ENCODE results near the gene KCNN1. TPM values are rescaled to one million over a fixed set of nuclear protein-coding genes. Genes with fewer than 3 reads are reported as not detected.
"Not testable (repeated sequence)": the region's sequence is repeated elsewhere in the genome, so short reads cannot be mapped to it uniquely, and the experiment has no call there.

KCNN1 gene
- total RNA-seq, 1 donor from 2014 or later, result 0.52 TPM

GRCh38 chr19:18021121-18021755 is 54.3 kb downstream of the KCNN1 start:
- Histone ChIP-seq H3K36me3 (ENCODE audit: control insufficient read depth in 3 of 3, insufficient read depth in 3 of 3, low read length in 3 of 3) (no peaks in the 10 kb centered on the region), H3K27ac (ENCODE audit: low read depth, low read length) (peak overlapping the region; percentile 87), H3K4me1 (ENCODE audit: control insufficient read depth in 3 of 3, insufficient read depth in 3 of 3, low read length in 3 of 3) (peaks cover 52 to 68% (median 64%) of the 10 kb centered on the region in 3 donors), H3K4me3 (ENCODE audit: low read length in 3 of 3) (peak overlapping the region; percentile 36 to 52 (median 42)), H3K9ac (ENCODE audit: low read depth in 1 of 3, low read length in 3 of 3) (peak overlapping the region; percentile 48 to 88 (median 74)), H3K9me3 (ENCODE audit: control insufficient read depth in 3 of 3, low read length in 3 of 3) (no peaks in the 10 kb centered on the region), H3K27me3 (ENCODE audit: control insufficient read depth in 3 of 3, insufficient read depth in 3 of 3, low read length in 3 of 3) (no peaks in the 10 kb centered on the region)

- no peaks in the 10 kb centered on the region for H3K9me3 ChIP-seq (ENCODE audit: control insufficient read depth in 3 of 3, low read length in 3 of 3)
- no peaks in the 10 kb centered on the region for H3K27me3 ChIP-seq (ENCODE audit: control insufficient read depth in 3 of 3, insufficient read depth in 3 of 3, low read length in 3 of 3)
- peak overlapping the region; percentile 30 to 60 (median 39) for H3K4me3 ChIP-seq (ENCODE audit: low read length in 3 of 3)
- peak overlapping the region; percentile 70 to 85 (median 70) for H3K9ac ChIP-seq (ENCODE audit: low read depth in 1 of 3, low read length in 3 of 3)
- peaks cover 39 to 51% (median 45%) of the 10 kb centered on the region in 3 donors for H3K4me1 ChIP-seq (ENCODE audit: control insufficient read depth in 3 of 3, insufficient read depth in 3 of 3, low read length in 3 of 3)
- H3K36me3 ChIP-seq (ENCODE audit: control insufficient read depth in 3 of 3, insufficient read depth in 3 of 3, low read length in 3 of 3), result no peaks in the 10 kb centered on the region
- peak overlapping the region; percentile 87 for H3K27ac ChIP-seq (ENCODE audit: low read depth, low read length)
These were observed 56.8 kb downstream of the KCNN1 start for GRCh38 chr19:18023622-18024251.

- Histone ChIP-seq H3K4me3 (ENCODE audit: low read length in 3 of 3) (no peak overlapping the region), H3K27me3 (ENCODE audit: control insufficient read depth in 3 of 3, insufficient read depth in 3 of 3, low read length in 3 of 3) (no peaks in the 10 kb centered on the region), H3K9ac (ENCODE audit: low read depth in 1 of 3, low read length in 3 of 3) (no peak overlapping the region), H3K9me3 (ENCODE audit: control insufficient read depth in 3 of 3, low read length in 3 of 3) (no peaks in the 10 kb centered on the region), H3K36me3 (ENCODE audit: control insufficient read depth in 3 of 3, insufficient read depth in 3 of 3, low read length in 3 of 3) (no peaks in the 10 kb centered on the region), H3K4me1 (ENCODE audit: control insufficient read depth in 3 of 3, insufficient read depth in 3 of 3, low read length in 3 of 3) (peaks cover 26 to 52% (median 45%) of the 10 kb centered on the region in 3 donors), H3K27ac (ENCODE audit: low read depth, low read length) (no peak overlapping the region)
These were observed 60.2 kb downstream of the KCNN1 start for GRCh38 chr19:18027151-18027550.

DNA sequence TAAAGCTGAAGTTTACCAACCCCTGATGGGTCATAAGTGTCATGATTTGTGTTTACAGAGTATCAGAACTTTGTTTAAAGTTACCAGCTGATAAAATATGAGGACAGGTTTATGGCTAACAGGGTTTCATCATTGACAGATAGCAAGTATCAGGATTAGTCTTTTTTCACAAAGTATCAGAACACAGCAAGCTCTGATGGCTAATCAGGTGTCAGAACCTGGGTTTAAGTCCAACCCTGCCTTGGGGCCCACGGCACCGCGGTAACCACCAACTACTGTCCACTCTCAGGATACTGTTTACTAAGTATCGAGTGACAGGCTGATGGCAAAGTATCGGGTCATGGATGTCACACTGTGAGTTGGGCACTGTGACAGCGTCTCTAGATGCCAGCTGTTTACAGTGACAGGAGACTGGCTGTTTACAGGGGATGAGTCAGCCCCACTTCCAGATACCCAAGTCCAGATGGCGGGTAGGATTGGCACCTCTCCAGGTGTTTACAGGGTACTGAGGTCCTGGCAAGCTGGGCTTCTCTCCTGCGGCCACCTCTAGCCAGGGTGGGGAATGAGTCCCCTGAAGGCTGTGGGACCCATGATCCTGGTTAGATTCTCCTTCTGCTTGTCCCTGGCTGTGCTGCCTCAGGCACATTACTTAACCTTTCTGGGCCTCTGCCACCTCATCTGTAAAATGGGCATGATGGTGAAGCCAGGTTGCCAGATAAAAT is 62.9 kb downstream of the KCNN1 start:
- peak overlapping the region; percentile 84 for H3K27ac ChIP-seq (ENCODE audit: low read depth, low read length)

GRCh38 chr19:18031401-18031800 is 64.5 kb downstream of the KCNN1 start:
- not testable (repeated sequence) for H3K9me3 ChIP-seq (ENCODE audit: control insufficient read depth in 3 of 3, low read length in 3 of 3); H3K27me3 ChIP-seq (ENCODE audit: control insufficient read depth in 3 of 3, insufficient read depth in 3 of 3, low read length in 3 of 3); H3K36me3 ChIP-seq (ENCODE audit: control insufficient read depth in 3 of 3, insufficient read depth in 3 of 3, low read length in 3 of 3)
- peak overlapping the region; percentile 84 for H3K27ac ChIP-seq (ENCODE audit: low read depth, low read length)
- peak overlapping the region in 1 of 3 donors; percentile 64 for H3K9ac ChIP-seq (ENCODE audit: low read depth in 1 of 3, low read length in 3 of 3)
- peak overlapping the region in 1 of 3 donors; percentile 26 for H3K4me3 ChIP-seq (ENCODE audit: low read length in 3 of 3)
- H3K4me1 ChIP-seq (ENCODE audit: control insufficient read depth in 3 of 3, insufficient read depth in 3 of 3, low read length in 3 of 3), result peaks cover 10 to 29% (median 27%) of the 10 kb centered on the region in 3 donors

More for the DNA sequence above, 62.9 kb downstream of the KCNN1 start:
- Histone ChIP-seq H3K9me3 (ENCODE audit: control insufficient read depth in 3 of 3, low read length in 3 of 3) (no peaks in the 10 kb centered on the region), H3K9ac (ENCODE audit: low read depth in 1 of 3, low read length in 3 of 3) (peak overlapping the region; percentile 26 to 49 (median 46)), H3K27me3 (ENCODE audit: control insufficient read depth in 3 of 3, insufficient read depth in 3 of 3, low read length in 3 of 3) (no peaks in the 10 kb centered on the region), H3K4me1 (ENCODE audit: control insufficient read depth in 3 of 3, insufficient read depth in 3 of 3, low read length in 3 of 3) (peaks cover 10 to 29% (median 27%) of the 10 kb centered on the region in 3 donors), H3K36me3 (ENCODE audit: control insufficient read depth in 3 of 3, insufficient read depth in 3 of 3, low read length in 3 of 3) (no peaks in the 10 kb centered on the region), H3K4me3 (ENCODE audit: low read length in 3 of 3) (no peak overlapping the region)

- not testable (repeated sequence) for H3K4me3 ChIP-seq (ENCODE audit: low read length in 3 of 3); H3K27ac ChIP-seq (ENCODE audit: low read depth, low read length)
These were observed 65.2 kb downstream of the KCNN1 start for GRCh38 chr19:18032102-18032501.

DNA sequence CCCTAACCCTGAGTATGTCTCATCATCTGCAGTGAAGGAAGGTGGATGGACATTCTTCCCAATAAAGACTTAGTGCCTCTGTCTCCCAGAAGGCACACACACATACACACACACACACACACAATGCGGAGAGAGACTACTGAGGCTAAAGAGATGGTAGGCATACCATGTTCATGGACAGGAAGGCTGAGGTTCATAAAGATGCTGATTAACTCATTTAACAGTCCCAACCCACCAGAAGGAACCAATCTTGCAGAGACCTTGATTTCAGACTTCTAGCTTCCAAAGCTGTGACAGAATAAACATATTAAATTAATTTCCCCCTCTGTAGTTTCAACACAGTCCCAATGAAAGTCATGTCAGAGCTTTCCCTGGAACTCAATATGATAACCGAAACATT is 74.1 kb downstream of the KCNN1 start:
- H3K27me3 ChIP-seq (ENCODE audit: control insufficient read depth in 3 of 3, insufficient read depth in 3 of 3, low read length in 3 of 3), result no peaks in the 10 kb centered on the region
- no peak overlapping the region for H3K27ac ChIP-seq (ENCODE audit: low read depth, low read length)

More at GRCh38 chr19:18032102-18032501, 65.2 kb downstream of the KCNN1 start:
- H3K9me3 ChIP-seq (ENCODE audit: control insufficient read depth in 3 of 3, low read length in 3 of 3); H3K36me3 ChIP-seq (ENCODE audit: control insufficient read depth in 3 of 3, insufficient read depth in 3 of 3, low read length in 3 of 3); H3K27me3 ChIP-seq (ENCODE audit: control insufficient read depth in 3 of 3, insufficient read depth in 3 of 3, low read length in 3 of 3): not testable (repeated sequence)
- peak overlapping the region in 1 of 3 donors; percentile 25 for H3K9ac ChIP-seq (ENCODE audit: low read depth in 1 of 3, low read length in 3 of 3)
- peaks cover 10 to 29% (median 27%) of the 10 kb centered on the region in 3 donors for H3K4me1 ChIP-seq (ENCODE audit: control insufficient read depth in 3 of 3, insufficient read depth in 3 of 3, low read length in 3 of 3)

GRCh38 chr19:18043676-18044075 is 76.8 kb downstream of the KCNN1 start:
- no peak overlapping the region for H3K9ac ChIP-seq (ENCODE audit: low read depth in 1 of 3, low read length in 3 of 3)
- no peaks in the 10 kb centered on the region for H3K9me3 ChIP-seq (ENCODE audit: control insufficient read depth in 3 of 3, low read length in 3 of 3)
- peaks cover 8 to 17% (median 17%) of the 10 kb centered on the region in 3 donors for H3K4me1 ChIP-seq (ENCODE audit: control insufficient read depth in 3 of 3, insufficient read depth in 3 of 3, low read length in 3 of 3)
- no peaks in the 10 kb centered on the region for H3K27me3 ChIP-seq (ENCODE audit: control insufficient read depth in 3 of 3, insufficient read depth in 3 of 3, low read length in 3 of 3)
- no peak overlapping the region for H3K4me3 ChIP-seq (ENCODE audit: low read length in 3 of 3)
- H3K36me3 ChIP-seq (ENCODE audit: control insufficient read depth in 3 of 3, insufficient read depth in 3 of 3, low read length in 3 of 3), result no peaks in the 10 kb centered on the region
- no peak overlapping the region for H3K27ac ChIP-seq (ENCODE audit: low read depth, low read length)

More for the DNA sequence above, 74.1 kb downstream of the KCNN1 start:
- H3K4me1 ChIP-seq (ENCODE audit: control insufficient read depth in 3 of 3, insufficient read depth in 3 of 3, low read length in 3 of 3), result peaks cover 8 to 13% (median 13%) of the 10 kb centered on the region in 3 donors
- no peaks in the 10 kb centered on the region for H3K9me3 ChIP-seq (ENCODE audit: control insufficient read depth in 3 of 3, low read length in 3 of 3)
- H3K9ac ChIP-seq (ENCODE audit: low read depth in 1 of 3, low read length in 3 of 3), result no peak overlapping the region
- no peak overlapping the region for H3K4me3 ChIP-seq (ENCODE audit: low read length in 3 of 3)
- H3K36me3 ChIP-seq (ENCODE audit: control insufficient read depth in 3 of 3, insufficient read depth in 3 of 3, low read length in 3 of 3), result no peaks in the 10 kb centered on the region

DNA sequence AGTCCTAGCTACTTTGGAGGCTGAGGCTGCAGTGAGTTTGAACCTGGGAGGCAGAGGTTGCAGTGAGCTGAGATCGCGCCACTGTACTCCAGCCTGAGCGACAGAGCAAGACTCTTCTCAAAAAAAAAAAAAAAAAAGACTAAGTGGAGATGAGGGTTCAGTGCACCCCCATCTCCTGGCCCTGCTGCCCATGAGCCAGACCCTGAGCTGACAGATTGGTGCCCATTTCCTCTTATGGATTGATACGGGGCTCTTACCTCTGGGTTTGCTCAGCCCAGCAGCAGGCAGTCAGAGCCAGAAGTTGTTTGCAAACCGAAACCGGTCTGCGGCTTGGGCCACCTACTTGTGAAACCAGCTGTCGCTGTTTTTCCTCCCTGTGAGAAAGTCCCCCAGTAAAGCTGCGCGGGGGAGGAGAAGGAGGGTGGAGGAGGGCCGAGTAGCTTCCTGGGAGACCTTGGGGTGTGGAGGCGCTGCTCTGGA is 78.0 kb downstream of the KCNN1 start:
- H3K9me3 ChIP-seq (ENCODE audit: control insufficient read depth in 3 of 3, low read length in 3 of 3), result no peaks in the 10 kb centered on the region
- peak overlapping the region; percentile 68 to 85 (median 74) for H3K9ac ChIP-seq (ENCODE audit: low read depth in 1 of 3, low read length in 3 of 3)
- peak overlapping the region; percentile 58 for H3K27ac ChIP-seq (ENCODE audit: low read depth, low read length)
- peaks cover 19 to 29% (median 28%) of the 10 kb centered on the region in 3 donors for H3K4me1 ChIP-seq (ENCODE audit: control insufficient read depth in 3 of 3, insufficient read depth in 3 of 3, low read length in 3 of 3)
- H3K27me3 ChIP-seq (ENCODE audit: control insufficient read depth in 3 of 3, insufficient read depth in 3 of 3, low read length in 3 of 3), result no peaks in the 10 kb centered on the region
- peak overlapping the region; percentile 65 to 79 (median 74) for H3K4me3 ChIP-seq (ENCODE audit: low read length in 3 of 3)
- no peaks in the 10 kb centered on the region for H3K36me3 ChIP-seq (ENCODE audit: control insufficient read depth in 3 of 3, insufficient read depth in 3 of 3, low read length in 3 of 3)
